ENCODE results near the gene BNIP5. TPM values are rescaled to one million over a fixed set of nuclear protein-coding genes. Genes with fewer than 3 reads are reported as not detected.

BNIP5 gene
- total RNA-seq, 1 donor from 2014 or later = 0.10 TPM

DNA sequence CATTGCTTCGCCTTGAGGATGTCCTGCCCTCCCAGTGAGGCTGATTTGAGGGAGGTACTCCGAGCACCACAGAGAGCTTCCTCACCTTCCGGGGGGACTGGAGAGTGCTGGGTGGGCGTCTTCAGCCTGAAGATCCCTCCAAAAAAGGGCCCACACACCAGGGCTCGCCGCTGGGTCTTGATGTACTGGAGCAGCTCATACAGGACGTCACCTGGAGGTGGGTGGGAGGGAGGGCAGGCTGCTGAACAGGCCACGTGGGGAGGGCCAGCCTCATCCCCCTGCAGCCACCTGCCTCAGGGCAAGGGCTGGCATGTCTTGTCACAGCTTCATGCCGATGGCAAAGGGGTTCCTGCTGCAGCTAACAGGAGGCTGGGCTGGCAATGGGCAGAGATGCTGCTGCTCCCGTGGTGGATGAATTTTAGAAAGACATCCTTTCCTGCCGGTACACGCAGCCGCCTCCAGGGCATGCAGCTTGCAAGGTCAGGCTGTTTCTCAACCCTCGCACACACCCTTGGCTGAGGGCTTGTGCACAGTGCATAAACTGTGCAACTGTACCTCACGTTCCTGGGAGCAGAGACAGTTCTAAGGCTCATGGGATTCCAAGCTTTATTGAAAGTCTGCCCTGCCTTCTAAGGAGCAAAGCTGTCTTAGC is 36.8 kb upstream of the BNIP5 start:
- Mint-ChIP-seq H3K36me3 (ENCODE audit: insufficient read depth) (no peaks in the 10 kb centered on the region), H3K9me3 (ENCODE audit: low read depth) (no peaks in the 10 kb centered on the region), H3K27ac (no peak overlapping the region), H3K4me1 (ENCODE audit: low read depth) (no peaks in the 10 kb centered on the region), H3K4me3 (ENCODE audit: low read depth) (no peak overlapping the region), H3K27me3 (peaks cover 31% of the 10 kb centered on the region)
- TF ChIP-seq, protein P1, sequence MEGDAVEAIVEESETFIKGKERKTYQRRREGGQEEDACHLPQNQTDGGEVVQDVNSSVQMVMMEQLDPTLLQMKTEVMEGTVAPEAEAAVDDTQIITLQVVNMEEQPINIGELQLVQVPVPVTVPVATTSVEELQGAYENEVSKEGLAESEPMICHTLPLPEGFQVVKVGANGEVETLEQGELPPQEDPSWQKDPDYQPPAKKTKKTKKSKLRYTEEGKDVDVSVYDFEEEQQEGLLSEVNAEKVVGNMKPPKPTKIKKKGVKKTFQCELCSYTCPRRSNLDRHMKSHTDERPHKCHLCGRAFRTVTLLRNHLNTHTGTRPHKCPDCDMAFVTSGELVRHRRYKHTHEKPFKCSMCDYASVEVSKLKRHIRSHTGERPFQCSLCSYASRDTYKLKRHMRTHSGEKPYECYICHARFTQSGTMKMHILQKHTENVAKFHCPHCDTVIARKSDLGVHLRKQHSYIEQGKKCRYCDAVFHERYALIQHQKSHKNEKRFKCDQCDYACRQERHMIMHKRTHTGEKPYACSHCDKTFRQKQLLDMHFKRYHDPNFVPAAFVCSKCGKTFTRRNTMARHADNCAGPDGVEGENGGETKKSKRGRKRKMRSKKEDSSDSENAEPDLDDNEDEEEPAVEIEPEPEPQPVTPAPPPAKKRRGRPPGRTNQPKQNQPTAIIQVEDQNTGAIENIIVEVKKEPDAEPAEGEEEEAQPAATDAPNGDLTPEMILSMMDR (IDR thresholded peaks at IDR 0.05; ENCODE audit: unreplicated experiment) = no peak
- no peak for DNase-seq (ENCODE audit: low spot score, unreplicated experiment)

DNA sequence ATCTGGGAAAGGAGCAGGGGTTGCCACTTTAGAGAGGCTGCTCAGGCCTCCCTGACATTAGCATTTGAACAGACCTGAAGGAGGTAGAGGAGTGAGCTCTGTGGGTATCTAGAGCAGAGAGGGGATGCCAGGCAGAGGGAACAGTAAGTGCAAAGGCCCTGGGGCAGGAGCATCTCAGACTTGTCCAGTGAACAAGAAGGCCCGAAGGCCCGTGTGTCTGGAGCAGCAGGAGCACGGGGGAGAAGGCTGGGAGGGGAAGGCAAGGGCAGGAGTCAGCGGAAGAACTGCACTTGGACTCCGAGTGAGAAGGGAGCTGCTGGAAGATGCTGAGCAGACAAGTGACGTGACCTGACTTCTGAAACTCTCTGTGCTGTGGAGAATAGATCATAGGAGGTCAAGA is 35.4 kb upstream of the BNIP5 start:
- no peaks in the 10 kb centered on the region for H3K9me3 Mint-ChIP-seq (ENCODE audit: low read depth)
- H3K4me1 Mint-ChIP-seq (ENCODE audit: low read depth) = no peaks in the 10 kb centered on the region
- no peak overlapping the region for H3K27ac Mint-ChIP-seq
- H3K27me3 Mint-ChIP-seq = peaks cover 29% of the 10 kb centered on the region
- TF ChIP-seq, protein P1 (IDR thresholded peaks at IDR 0.05; ENCODE audit: unreplicated experiment) = no peak
- H3K36me3 Mint-ChIP-seq (ENCODE audit: insufficient read depth) = no peaks in the 10 kb centered on the region
- DNase-seq (ENCODE audit: low spot score, unreplicated experiment) = no peak
- no peak overlapping the region for H3K4me3 Mint-ChIP-seq (ENCODE audit: low read depth)

DNA sequence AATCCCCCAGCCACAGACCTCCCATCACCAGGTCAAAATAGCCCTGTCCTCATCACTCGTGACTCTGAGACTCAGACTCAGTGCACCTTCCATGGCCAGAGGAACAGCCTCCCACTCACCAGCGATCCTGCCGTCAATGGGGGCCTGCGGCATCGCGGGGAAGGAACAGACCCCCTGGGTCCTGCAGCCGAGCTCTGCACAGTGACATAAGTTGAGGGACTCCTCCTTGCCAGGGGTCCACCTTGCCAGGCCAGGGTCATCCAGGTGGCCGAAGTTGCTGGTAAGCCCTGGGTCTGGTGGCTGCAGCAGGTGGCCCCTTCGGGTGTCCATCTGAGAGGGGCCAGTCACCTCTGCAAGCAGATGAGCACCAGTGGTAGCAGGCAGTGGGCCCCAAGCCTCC is 34.5 kb upstream of the BNIP5 start:
- TF ChIP-seq, protein P1 (IDR thresholded peaks at IDR 0.05; ENCODE audit: unreplicated experiment) = no peak
- Mint-ChIP-seq H3K36me3 (ENCODE audit: insufficient read depth) (no peaks in the 10 kb centered on the region), H3K4me1 (ENCODE audit: low read depth) (no peaks in the 10 kb centered on the region), H3K4me3 (ENCODE audit: low read depth) (no peak overlapping the region), H3K9me3 (ENCODE audit: low read depth) (no peaks in the 10 kb centered on the region), H3K27ac (no peak overlapping the region), H3K27me3 (peaks cover 29% of the 10 kb centered on the region)
- DNase-seq (ENCODE audit: low spot score, unreplicated experiment) = no peak

DNA sequence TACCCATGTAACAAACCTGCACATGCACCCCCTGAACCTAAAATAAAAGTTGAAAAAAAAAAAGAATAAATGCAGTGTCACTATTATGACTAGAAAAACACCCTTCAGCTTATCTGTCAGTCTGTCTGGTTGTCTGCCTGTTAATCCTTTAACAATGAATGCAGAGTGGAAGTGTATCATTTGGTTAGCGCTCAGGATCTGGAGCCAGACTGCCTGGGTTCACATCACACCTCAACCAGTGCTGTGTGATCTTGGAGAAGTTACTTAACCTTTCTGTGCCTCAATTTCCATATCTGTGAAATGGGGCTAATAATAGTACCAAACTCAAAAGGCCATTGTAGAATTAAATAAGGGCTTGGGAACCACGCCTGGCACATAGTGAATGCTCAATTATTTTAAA is 34.0 kb upstream of the BNIP5 start:
- Mint-ChIP-seq H3K27ac (no peak overlapping the region), H3K36me3 (ENCODE audit: insufficient read depth) (no peaks in the 10 kb centered on the region), H3K4me1 (ENCODE audit: low read depth) (no peaks in the 10 kb centered on the region), H3K4me3 (ENCODE audit: low read depth) (no peak overlapping the region), H3K27me3 (peaks cover 26% of the 10 kb centered on the region), H3K9me3 (ENCODE audit: low read depth) (no peaks in the 10 kb centered on the region)
- TF ChIP-seq, protein P1 (IDR thresholded peaks at IDR 0.05; ENCODE audit: unreplicated experiment) = no peak
- DNase-seq (ENCODE audit: low spot score, unreplicated experiment) = no peak

DNA sequence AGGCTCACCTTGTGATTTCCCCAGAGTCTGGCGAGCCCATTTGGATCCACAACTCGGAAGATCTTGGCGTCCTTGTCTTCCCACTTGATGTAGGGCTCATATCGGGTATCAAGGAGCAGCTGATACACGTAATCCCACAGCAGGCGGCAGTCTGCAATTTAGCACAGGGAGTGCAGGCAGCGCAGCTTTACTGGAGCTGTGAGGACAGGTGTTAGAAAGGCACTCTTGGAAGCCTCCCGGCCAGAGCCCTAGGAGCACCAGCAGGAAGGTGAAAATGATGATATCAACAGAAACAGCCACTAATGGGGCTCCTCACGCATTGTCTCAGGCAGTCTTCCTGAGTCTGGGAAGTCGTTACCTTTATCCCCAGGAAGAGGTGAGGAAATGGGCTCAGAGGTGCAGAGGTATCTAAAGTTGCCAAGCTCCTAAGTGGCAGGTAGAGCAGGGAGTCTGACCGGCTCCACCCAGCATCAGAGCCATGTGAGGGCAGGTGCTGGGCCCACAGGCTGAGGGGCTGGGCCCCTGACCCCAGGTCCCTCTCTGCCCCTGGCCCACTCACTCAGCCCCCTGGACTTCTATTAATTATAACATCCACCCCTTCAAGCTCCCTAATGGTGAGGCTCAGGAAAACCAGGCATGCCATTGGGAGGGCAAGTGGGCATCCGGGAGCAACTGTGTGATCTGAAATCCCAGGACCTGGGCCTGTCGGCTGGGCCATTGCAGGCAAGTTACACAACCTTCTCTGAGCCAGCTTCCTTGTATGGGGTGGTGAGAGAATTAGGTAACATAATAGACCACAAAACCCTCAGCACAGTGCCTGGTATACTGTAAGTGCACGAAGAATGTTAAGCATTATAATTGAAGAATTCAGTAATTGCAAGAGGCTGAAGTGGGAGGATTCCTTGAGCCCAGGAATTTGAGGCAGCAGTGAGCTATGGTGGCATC is 32.5 kb upstream of the BNIP5 start:
- no peak for DNase-seq (ENCODE audit: low spot score, unreplicated experiment)
- H3K4me1 Mint-ChIP-seq (ENCODE audit: low read depth) = no peaks in the 10 kb centered on the region
- no peak overlapping the region for H3K4me3 Mint-ChIP-seq (ENCODE audit: low read depth)
- H3K27ac Mint-ChIP-seq = no peak overlapping the region
- no peaks in the 10 kb centered on the region for H3K9me3 Mint-ChIP-seq (ENCODE audit: low read depth)
- TF ChIP-seq, protein P1 (IDR thresholded peaks at IDR 0.05; ENCODE audit: unreplicated experiment) = no peak
- no peaks in the 10 kb centered on the region for H3K36me3 Mint-ChIP-seq (ENCODE audit: insufficient read depth)
- peaks cover 19% of the 10 kb centered on the region for H3K27me3 Mint-ChIP-seq

Measured in progenitor cell of endocrine pancreas (in vitro differentiated cells).